Gastroesophageal sphincter (tissue), 4 donors: ENCODE results near the gene MACROH2A1. TPM values are rescaled to one million over a fixed set of nuclear protein-coding genes. Genes with fewer than 3 reads are reported as not detected.
A peak's percentile ranks its signal among the peaks of the same experiment; 100 is the strongest.

Source experiments
- ATAC-seq: fragments of 150-250 bp; one replicate; pipeline ENCODE4 v1.9.1; 2016; ENCODE audit warnings: mild to moderate bottlenecking, moderate library complexity
- H3K27ac ChIP-seq, 4 donors: fragments of 200-600 bp; sonication (generic) in 3 of 4; 1 replicate in 3 of 4; 2 replicates in 1 of 4; pipeline ENCODE4 v1.5.1; 2016 to 2019
- H3K27me3 ChIP-seq: fragments of 200-600 bp; sonication (generic); one replicate; pipeline ENCODE4 v1.5.1; 2019
- H3K36me3 ChIP-seq, 2 donors: fragments of 200-600 bp; sonication (generic); one replicate each; pipeline ENCODE4 v1.5.1; 2019; ENCODE audit warnings: control low read depth in 1 of 2
- H3K4me1 ChIP-seq, 3 donors: fragments of 200-600 bp; sonication (generic); 1 replicate in 2 of 3; 2 replicates in 1 of 3; pipeline ENCODE4 v1.5.1; 2016 to 2019; ENCODE audit warnings: control low read depth in 2 of 3
- H3K4me3 ChIP-seq, 2 donors: fragments of 200-600 bp; sonication (generic); one replicate each; pipeline ENCODE4 v1.5.1; 2019; ENCODE audit warnings: mild to moderate bottlenecking in 1 of 2, moderate library complexity in 1 of 2
- H3K9me3 ChIP-seq, 3 donors: fragments of 200-600 bp; sonication (generic); one replicate each; pipeline ENCODE4 v1.5.1; 2017 to 2019; ENCODE audit warnings: control low read depth in 2 of 3
- EP300 ChIP-seq: sonication (generic); formaldehyde crosslinking; IDR thresholded peaks from one replicate; pipeline ENCODE4 v1.6.1; 2017; ENCODE audit warnings: antibody characterized with exemption, mild to moderate bottlenecking
- POLR2A ChIP-seq, 2 donors: fragments of 450-650 bp; IDR thresholded peaks; one replicate each; pipeline ENCODE4 v1.6.1; 2017; ENCODE audit warnings: antibody characterized with exemption in 2 of 2, mild to moderate bottlenecking in 2 of 2, moderate library complexity in 1 of 2
- POLR2AphosphoS5 ChIP-seq: sonication (generic); formaldehyde crosslinking; IDR thresholded peaks from one replicate; pipeline ENCODE4 v1.6.1; 2017; ENCODE audit warnings: antibody characterized with exemption
- WGBS, 2 donors: methylation state at CpG; one replicate each; pipeline ENCODE4 v1.1.5; 2018; ENCODE audit warnings: low coverage in 1 of 2; 5-methylcytosine and 5-hydroxymethylcytosine counted together
- total RNA-seq, 4 donors: library from RNA; depleted of rRNA; stranded (reverse); fragments of >200 nt; gene quantifications; one replicate each; pipeline ENCODE4 v1.1.0, GENCODE V29; 2016
- TF ChIP-seq, protein P1 (sequence below), 4 experiments: fragments of 200-600 bp in 2 of 4; fragments of 450-650 bp in 2 of 4; sonication (generic) in 1 of 4; IDR thresholded peaks; one replicate each; pipeline ENCODE4 v1.5.1; 2017 to 2019; ENCODE audit warnings: antibody characterized with exemption in 4 of 4, mild to moderate bottlenecking in 2 of 4, moderate library complexity in 2 of 4

The MACROH2A1 gene
- total RNA-seq, 4 donors from 2014 or later, result 163 to 180 (median 177) TPM

- Histone ChIP-seq H3K27me3 (no peaks in the 10 kb centered on the region), H3K36me3 (peaks cover 0 to 7% of the 10 kb centered on the region in 2 donors), H3K4me1 (peaks cover 0 to 86% (median 19%) of the 10 kb centered on the region in 3 donors), H3K27ac (peak overlapping the region in 2 of 4 donors; percentile 23 to 30), H3K4me3 (no peak overlapping the region), H3K9me3 (no peaks in the 10 kb centered on the region)
- TF ChIP-seq EP300 (no peak), POLR2AphosphoS5 (no peak), POLR2A (IDR thresholded peaks at IDR 0.05) (no peak)
- TF ChIP-seq, protein P1, sequence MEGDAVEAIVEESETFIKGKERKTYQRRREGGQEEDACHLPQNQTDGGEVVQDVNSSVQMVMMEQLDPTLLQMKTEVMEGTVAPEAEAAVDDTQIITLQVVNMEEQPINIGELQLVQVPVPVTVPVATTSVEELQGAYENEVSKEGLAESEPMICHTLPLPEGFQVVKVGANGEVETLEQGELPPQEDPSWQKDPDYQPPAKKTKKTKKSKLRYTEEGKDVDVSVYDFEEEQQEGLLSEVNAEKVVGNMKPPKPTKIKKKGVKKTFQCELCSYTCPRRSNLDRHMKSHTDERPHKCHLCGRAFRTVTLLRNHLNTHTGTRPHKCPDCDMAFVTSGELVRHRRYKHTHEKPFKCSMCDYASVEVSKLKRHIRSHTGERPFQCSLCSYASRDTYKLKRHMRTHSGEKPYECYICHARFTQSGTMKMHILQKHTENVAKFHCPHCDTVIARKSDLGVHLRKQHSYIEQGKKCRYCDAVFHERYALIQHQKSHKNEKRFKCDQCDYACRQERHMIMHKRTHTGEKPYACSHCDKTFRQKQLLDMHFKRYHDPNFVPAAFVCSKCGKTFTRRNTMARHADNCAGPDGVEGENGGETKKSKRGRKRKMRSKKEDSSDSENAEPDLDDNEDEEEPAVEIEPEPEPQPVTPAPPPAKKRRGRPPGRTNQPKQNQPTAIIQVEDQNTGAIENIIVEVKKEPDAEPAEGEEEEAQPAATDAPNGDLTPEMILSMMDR (IDR thresholded peaks at IDR 0.05), result no peak
- ATAC-seq, result no peak
- 83 to 100% methylated on average over 1 of the region's 1 CpG for WGBS, 2 donors
Observed at GRCh38 chr5:135394095-135394494, 4.9 kb downstream of the MACROH2A1 start.

DNA sequence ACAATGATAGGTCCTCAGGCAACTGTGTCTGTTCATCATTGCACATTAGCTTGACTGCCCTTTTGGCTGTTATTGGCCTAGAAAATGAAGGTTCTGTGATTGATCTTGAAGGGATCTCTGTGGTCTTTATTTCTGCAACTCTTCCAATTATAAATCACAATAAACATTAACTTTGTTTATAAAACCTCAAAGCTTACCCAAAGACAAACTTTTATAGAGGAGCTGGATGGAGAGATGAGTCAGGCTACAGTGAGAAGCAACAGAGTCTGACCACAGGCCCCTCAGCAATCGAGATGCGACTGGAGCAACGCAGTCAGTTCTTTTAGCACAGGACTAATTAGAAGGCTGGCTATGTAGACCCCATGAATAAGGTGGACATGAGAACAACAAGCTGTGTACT, 5.3 kb downstream of the MACROH2A1 start:
- Histone ChIP-seq H3K27me3 (no peaks in the 10 kb centered on the region), H3K9me3 (no peaks in the 10 kb centered on the region), H3K4me3 (no peak overlapping the region), H3K36me3 (peaks cover 0 to 11% of the 10 kb centered on the region in 2 donors), H3K27ac (peak overlapping the region in 3 of 4 donors; percentile 6 to 30 (median 23)), H3K4me1 (peaks cover 0 to 86% (median 19%) of the 10 kb centered on the region in 3 donors)
- WGBS, 2 donors, result 95 to 100% methylated on average over 2 to 3 of the region's 3 CpGs
- no peak for ATAC-seq
- TF ChIP-seq POLR2AphosphoS5 (no peak), EP300 (no peak), POLR2A (IDR thresholded peaks at IDR 0.05) (no peak)
- TF ChIP-seq, protein P1 (IDR thresholded peaks at IDR 0.05), result no peak

DNA sequence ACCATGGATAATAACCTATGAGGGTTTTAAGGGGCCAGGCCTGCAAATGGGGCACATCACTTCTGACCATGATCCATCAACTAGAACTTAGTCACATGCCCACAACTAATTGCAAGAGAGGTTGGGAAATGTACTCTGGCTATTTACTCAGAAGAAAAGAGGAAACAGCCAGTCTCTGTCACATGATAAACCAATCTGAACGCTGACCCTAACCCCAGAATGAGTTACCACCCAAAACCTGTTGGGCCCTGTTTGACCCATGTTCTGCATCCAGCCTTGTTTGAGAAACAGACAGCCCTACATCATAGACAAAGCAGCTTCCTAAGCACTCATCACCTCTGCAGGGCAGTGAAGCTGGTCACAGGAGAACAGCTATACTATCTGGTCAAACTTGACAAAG, 5.8 kb downstream of the MACROH2A1 start:
- H3K4me3 ChIP-seq, result no peak overlapping the region
- H3K36me3 ChIP-seq, result peaks cover 0 to 15% of the 10 kb centered on the region in 2 donors
- H3K27me3 ChIP-seq, result no peaks in the 10 kb centered on the region
- peaks cover 0 to 84% (median 19%) of the 10 kb centered on the region in 3 donors for H3K4me1 ChIP-seq
- WGBS, 2 donors, result 57% methylated on average over 1 of the region's 1 CpG; no CpG with 5 or more reads in 1 of the 2 donors
- TF ChIP-seq, protein P1 (IDR thresholded peaks at IDR 0.05), result no peak
- TF ChIP-seq EP300 (no peak), POLR2A (IDR thresholded peaks at IDR 0.05) (no peak), POLR2AphosphoS5 (no peak)
- H3K9me3 ChIP-seq, result no peaks in the 10 kb centered on the region
- peak overlapping the region in 2 of 4 donors; percentile 6 to 23 for H3K27ac ChIP-seq
- peak; percentile 46 for ATAC-seq

- Histone ChIP-seq H3K27me3 (no peaks in the 10 kb centered on the region), H3K4me1 (peaks cover 0 to 79% (median 12%) of the 10 kb centered on the region in 3 donors), H3K36me3 (peaks cover 0 to 24% of the 10 kb centered on the region in 2 donors), H3K27ac (peak overlapping the region in 1 of 4 donors; percentile 45), H3K4me3 (no peak overlapping the region), H3K9me3 (no peaks in the 10 kb centered on the region)
- TF ChIP-seq POLR2AphosphoS5 (no peak), POLR2A (IDR thresholded peaks at IDR 0.05) (no peak), EP300 (no peak)
- TF ChIP-seq, protein P1 (IDR thresholded peaks at IDR 0.05), result no peak
- 90 to 100% methylated on average over 1 of the region's 2 CpGs for WGBS, 2 donors
- peak; percentile 33 for ATAC-seq
Observed at GRCh38 chr5:135392256-135392655, 6.8 kb downstream of the MACROH2A1 start.

DNA sequence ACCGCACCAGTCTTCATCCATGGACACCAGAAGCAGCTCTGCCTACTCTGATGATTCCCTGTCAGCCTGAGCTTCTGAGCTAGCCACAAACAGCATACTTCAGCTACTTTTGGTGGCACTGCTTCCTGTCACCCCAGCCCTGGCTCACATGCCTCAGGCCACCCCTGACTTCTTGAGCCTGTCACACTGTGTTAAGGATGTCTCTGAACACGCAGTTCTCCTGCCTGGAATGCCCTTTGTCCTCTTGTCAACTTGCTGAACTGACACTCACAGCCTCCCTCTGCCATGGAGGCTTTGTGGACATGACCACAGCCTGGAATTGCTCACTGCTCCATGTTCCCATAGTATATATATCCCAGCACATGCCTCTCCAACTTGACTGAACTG, 7.2 kb downstream of the MACROH2A1 start:
- no peaks in the 10 kb centered on the region for H3K27me3 ChIP-seq
- TF ChIP-seq POLR2A (IDR thresholded peaks at IDR 0.05), result no peak
- peak; percentile 12 for TF ChIP-seq POLR2AphosphoS5
- peak; percentile 63 for ATAC-seq
- H3K4me3 ChIP-seq, result no peak overlapping the region
- no peaks in the 10 kb centered on the region for H3K9me3 ChIP-seq
- H3K36me3 ChIP-seq, result peaks cover 0 to 28% of the 10 kb centered on the region in 2 donors
- WGBS, 2 donors, result 95% methylated on average over 2 of the region's 2 CpGs; no CpG with 5 or more reads in 1 of the 2 donors
- H3K27ac ChIP-seq, result peak overlapping the region in 3 of 4 donors; percentile 24 to 45 (median 40)
- peaks cover 0 to 79% (median 16%) of the 10 kb centered on the region in 3 donors for H3K4me1 ChIP-seq
